Measurements from ENCODE around the gene TEP1. TPM values are rescaled to one million over a fixed set of nuclear protein-coding genes. Genes with fewer than 3 reads are reported as not detected.

Gene TEP1
- total RNA-seq, 2 donors from 2014 or later: 53.7 to 71.3 TPM

DNA sequence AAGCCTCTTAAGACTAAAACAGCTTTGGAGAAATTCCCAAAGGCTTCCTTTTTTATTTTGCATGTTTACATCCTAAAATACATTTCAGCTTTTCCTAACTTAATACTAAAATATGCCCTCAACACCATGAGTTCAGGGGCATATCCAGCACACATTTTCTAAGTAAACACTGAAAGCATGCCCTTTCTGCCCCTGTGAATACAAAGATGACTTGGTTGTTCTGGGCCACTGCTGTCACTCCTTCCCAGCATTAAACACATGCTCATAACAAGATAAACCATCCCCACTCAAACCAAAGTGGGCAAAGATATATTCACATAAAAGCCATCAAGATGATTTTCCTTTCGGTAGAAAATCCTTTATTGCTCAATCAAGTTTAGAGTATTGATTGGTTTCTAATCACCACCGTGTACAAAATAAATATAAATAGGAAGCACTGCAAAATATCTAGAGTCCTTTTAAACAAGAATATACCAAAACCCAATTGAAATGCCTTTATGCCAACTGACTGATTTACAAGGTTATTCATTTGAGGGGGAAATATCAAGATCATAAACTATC lies 82.2 kb downstream of the TEP1 start:
- intact Hi-C loops (cut with DNase I): no loop called here
- no peaks in the 10 kb centered on the region for H3K36me3 ChIP-seq
- H3K27me3 ChIP-seq: no peaks in the 10 kb centered on the region
- H3K4me1 ChIP-seq: no peaks in the 10 kb centered on the region
- no peak overlapping the region for H3K9ac ChIP-seq (ENCODE audit: low read depth in 2 of 2, low read length in 2 of 2)
- no peak overlapping the region for H3K27ac ChIP-seq
- no peak overlapping the region for H3K4me3 ChIP-seq
- no peaks in the 10 kb centered on the region for H3K9me3 ChIP-seq
- TF ChIP-seq, protein P1, sequence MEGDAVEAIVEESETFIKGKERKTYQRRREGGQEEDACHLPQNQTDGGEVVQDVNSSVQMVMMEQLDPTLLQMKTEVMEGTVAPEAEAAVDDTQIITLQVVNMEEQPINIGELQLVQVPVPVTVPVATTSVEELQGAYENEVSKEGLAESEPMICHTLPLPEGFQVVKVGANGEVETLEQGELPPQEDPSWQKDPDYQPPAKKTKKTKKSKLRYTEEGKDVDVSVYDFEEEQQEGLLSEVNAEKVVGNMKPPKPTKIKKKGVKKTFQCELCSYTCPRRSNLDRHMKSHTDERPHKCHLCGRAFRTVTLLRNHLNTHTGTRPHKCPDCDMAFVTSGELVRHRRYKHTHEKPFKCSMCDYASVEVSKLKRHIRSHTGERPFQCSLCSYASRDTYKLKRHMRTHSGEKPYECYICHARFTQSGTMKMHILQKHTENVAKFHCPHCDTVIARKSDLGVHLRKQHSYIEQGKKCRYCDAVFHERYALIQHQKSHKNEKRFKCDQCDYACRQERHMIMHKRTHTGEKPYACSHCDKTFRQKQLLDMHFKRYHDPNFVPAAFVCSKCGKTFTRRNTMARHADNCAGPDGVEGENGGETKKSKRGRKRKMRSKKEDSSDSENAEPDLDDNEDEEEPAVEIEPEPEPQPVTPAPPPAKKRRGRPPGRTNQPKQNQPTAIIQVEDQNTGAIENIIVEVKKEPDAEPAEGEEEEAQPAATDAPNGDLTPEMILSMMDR (IDR thresholded peaks at IDR 0.05): no peak
- no peak for DNase-seq

DNA sequence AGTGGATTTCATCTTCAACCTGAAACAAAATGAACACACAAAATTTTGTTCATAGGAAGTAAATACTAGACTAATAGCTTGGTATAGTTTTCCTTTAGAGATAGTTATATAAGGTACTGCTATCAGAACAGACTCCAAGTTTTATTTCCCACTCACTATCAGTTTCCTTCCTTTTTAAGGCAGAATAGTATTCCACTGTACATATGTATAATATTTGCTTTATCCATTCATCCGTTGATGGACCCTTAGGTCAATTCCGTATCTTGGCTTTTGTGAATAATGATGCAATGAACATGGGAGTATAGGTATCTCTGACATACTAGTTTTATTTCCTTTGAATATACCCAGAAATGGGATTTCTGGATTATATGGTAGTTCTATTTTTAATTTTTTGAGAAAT lies 83.9 kb downstream of the TEP1 start:
- intact Hi-C loops (cut with DNase I): loop anchor here (5.0 kb wide), 2 partner anchors 278 to 363 kb away; no protein-coding TSS in a partner anchor
- Histone ChIP-seq H3K36me3 (no peaks in the 10 kb centered on the region), H3K9me3 (no peaks in the 10 kb centered on the region), H3K27me3 (no peaks in the 10 kb centered on the region), H3K9ac (ENCODE audit: low read depth in 2 of 2, low read length in 2 of 2) (no peak overlapping the region), H3K4me3 (no peak overlapping the region), H3K27ac (no peak overlapping the region), H3K4me1 (no peaks in the 10 kb centered on the region)
- TF ChIP-seq, protein P1 (IDR thresholded peaks at IDR 0.05): no peak
- DNase-seq: no peak

DNA sequence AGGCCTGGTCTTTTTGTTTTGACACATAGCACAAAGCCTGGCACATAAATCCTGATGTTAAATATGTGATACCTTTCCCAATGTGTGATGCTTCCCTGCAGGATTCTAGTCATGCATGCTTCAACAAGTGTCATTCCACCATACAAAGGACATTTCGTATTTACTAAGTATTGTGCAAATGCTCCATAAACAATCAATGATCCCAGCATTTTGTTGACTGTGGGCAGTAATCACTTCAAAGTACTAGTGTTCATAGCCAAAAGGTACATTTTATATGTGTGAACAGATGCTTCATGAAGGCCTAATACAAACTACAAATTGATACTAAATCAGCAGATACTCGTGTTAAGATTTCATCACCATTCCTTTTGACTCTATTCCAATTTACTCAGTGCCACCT lies 84.6 kb downstream of the TEP1 start:
- Histone ChIP-seq H3K4me3 (no peak overlapping the region), H3K36me3 (no peaks in the 10 kb centered on the region), H3K27ac (no peak overlapping the region), H3K9me3 (no peaks in the 10 kb centered on the region), H3K27me3 (no peaks in the 10 kb centered on the region), H3K4me1 (no peaks in the 10 kb centered on the region), H3K9ac (ENCODE audit: low read depth in 2 of 2, low read length in 2 of 2) (no peak overlapping the region)
- intact Hi-C loops (cut with DNase I): loop anchor here (5.0 kb wide), 2 partner anchors 279 to 364 kb away; no protein-coding TSS in a partner anchor
- no peak for DNase-seq
- TF ChIP-seq, protein P1 (IDR thresholded peaks at IDR 0.05): no peak

DNA sequence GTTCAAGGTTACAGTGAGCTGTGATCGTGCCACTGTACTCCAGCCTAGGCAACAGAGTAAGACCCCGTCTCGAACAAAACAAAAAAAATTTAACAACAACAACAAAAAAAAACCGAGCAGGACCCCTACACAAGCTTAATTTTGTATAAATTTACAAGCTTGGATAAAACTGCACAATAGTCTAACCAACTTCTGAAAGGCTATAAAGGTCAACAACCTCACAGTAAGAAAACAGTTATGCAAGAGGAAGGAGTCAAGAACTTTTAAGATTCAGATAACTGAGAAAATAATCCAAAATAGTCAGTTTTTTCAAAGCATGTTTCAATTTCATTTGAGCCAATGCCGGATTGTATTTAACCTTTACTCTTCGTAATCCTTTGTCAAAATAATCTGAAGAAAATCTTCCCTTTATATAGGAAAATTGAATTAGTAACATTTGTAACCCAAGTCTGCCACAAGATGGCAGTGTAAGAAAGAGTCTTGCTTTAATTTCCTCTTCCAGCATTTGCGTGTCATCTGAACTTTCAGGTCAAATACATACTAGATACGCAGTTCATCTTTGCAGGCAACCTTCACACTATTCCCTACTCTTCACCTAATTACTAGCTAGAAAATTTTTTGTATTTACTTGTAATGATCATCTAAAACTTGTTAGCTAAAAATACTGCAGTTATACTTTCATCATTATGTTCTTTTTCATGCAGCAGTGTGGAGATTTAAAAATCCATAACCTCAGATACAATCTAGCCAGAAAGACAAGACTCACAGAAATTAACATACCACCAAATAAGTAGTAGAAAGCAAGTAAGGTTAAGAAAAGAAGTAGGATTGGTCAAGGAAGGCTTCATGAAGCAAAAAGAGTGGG lies 86.1 kb downstream of the TEP1 start:
- Histone ChIP-seq H3K9ac (ENCODE audit: low read depth in 2 of 2, low read length in 2 of 2) (peak overlapping the region in 1 of 2 donors; percentile 8), H3K4me1 (no peaks in the 10 kb centered on the region), H3K27ac (no peak overlapping the region), H3K36me3 (no peaks in the 10 kb centered on the region), H3K27me3 (no peaks in the 10 kb centered on the region), H3K9me3 (no peaks in the 10 kb centered on the region), H3K4me3 (no peak overlapping the region)
- DNase-seq: peak; percentile 33
- intact Hi-C loops (cut with DNase I): loop anchor here (5.0 kb wide), 2 partner anchors 280 to 365 kb away; no protein-coding TSS in a partner anchor
- TF ChIP-seq, protein P1 (IDR thresholded peaks at IDR 0.05): peak; percentile 72

DNA sequence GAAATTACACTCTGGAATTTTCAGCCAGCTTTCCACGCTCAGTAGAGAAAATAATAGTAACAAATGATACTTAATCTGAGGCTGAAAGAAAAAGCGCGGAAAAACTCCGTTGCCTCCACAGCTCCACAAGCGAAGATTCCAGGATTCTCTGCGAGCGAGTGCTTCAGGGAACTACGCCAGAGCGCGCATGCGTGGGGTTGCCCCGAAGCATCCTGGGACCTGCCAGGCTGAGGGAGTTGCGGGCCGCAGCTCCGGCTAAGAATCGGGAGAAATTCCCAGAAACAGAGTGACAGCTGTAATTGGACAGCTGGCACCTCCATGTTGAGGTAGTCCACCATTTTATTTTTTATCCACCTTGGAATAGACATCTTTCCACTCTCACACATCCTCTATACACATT lies 95.6 kb downstream of the TEP1 start:
- no peak overlapping the region for H3K27ac ChIP-seq
- H3K9me3 ChIP-seq: no peaks in the 10 kb centered on the region
- DNase-seq: no peak
- peaks cover 10% of the 10 kb centered on the region for H3K36me3 ChIP-seq
- H3K4me1 ChIP-seq: no peaks in the 10 kb centered on the region
- no peak overlapping the region for H3K9ac ChIP-seq (ENCODE audit: low read depth in 2 of 2, low read length in 2 of 2)
- H3K27me3 ChIP-seq: no peaks in the 10 kb centered on the region
- no peak overlapping the region for H3K4me3 ChIP-seq
- intact Hi-C loops (cut with DNase I): no loop called here
- TF ChIP-seq, protein P1 (IDR thresholded peaks at IDR 0.05): no peak

Other genes with a start within 250 kb of the TEP1 start
- gene OR11G2, start 222.6 kb downstream of the TEP1 start, total RNA-seq: not detected
- gene OR11H6, start 189.8 kb downstream of the TEP1 start, total RNA-seq: not detected
- not detected for gene OR11H7, start 184.5 kb downstream of the TEP1 start, total RNA-seq
- gene OR11H4, start 174.2 kb downstream of the TEP1 start, total RNA-seq: not detected
- 10 to 100 TPM; 10.1 to 12.1 TPM for gene TTC5, start 107.5 kb downstream of the TEP1 start, total RNA-seq
- 10 to 100 TPM; 20.5 to 30.7 TPM for gene CCNB1IP1, start 80.2 kb downstream of the TEP1 start, total RNA-seq
- gene PARP2, start 69.9 kb downstream of the TEP1 start, total RNA-seq: 10 to 100 TPM; 12.5 to 23.7 TPM
- under 1 TPM; 0.05 TPM for gene KLHL33, start 22.7 kb upstream of the TEP1 start, total RNA-seq
- 10 to 100 TPM; 26.9 to 42.0 TPM for gene OSGEP, start 41.3 kb upstream of the TEP1 start, total RNA-seq
- gene APEX1, start 41.7 kb upstream of the TEP1 start, total RNA-seq: 100 to 1,000 TPM; 119 to 169 TPM
- 10 to 100 TPM; 30.3 to 54.6 TPM for gene PIP4P1, start 47.9 kb upstream of the TEP1 start, total RNA-seq
- gene PNP, start 55.9 kb upstream of the TEP1 start, total RNA-seq: 100 to 1,000 TPM; 121 to 123 TPM
- under 1 TPM; 0.35 to 0.57 TPM for gene RNASE10, start 92.0 kb upstream of the TEP1 start, total RNA-seq
- not detected for gene RNASE9, start 147.5 kb upstream of the TEP1 start, total RNA-seq
- not detected for gene RNASE11, start 174.5 kb upstream of the TEP1 start, total RNA-seq
- not detected for gene RNASE12, start 177.9 kb upstream of the TEP1 start, total RNA-seq
- not detected for gene OR6S1, start 228.2 kb upstream of the TEP1 start, total RNA-seq